GM12878 (cell line): Measurements from ENCODE around the gene NAGK. TPM values are rescaled to one million over a fixed set of nuclear protein-coding genes. Genes with fewer than 3 reads are reported as not detected.

Source experiments
- ATAC-seq: fragments of 200-7000 bp; cut with Tn5 transposase; 3 replicates; pipeline ENCODE4 v1.9.1; 2020; ENCODE audit warnings: mild to moderate bottlenecking, moderate library complexity
- BruUV-seq: library from RNA; stranded (reverse); fragments of 400-500 nt; replicated peaks from 2 replicates; lab custom pipeline; 2021; lab: Mats Ljungman, UMichigan
- CTCF ChIA-PET: fragments of 300-600 bp; sonication (Branson Sonifier 250); formaldehyde crosslinking; extraction: SDS; loops from one replicate; lab custom pipeline; 2021; ENCODE audit warnings: inconsistent platforms; lab: Yijun Ruan, JAX
- POLR2A ChIA-PET: fragments of 350-600 bp; formaldehyde crosslinking; extraction: SDS; loops from one replicate; lab custom pipeline; 2021; ENCODE audit warnings: inconsistent platforms; lab: Charles Lee
- RAD21 ChIA-PET: fragments of 300-600 bp; sonication (Branson Sonifier 250); formaldehyde crosslinking; loops from one replicate; lab custom pipeline; 2023; ENCODE audit warnings: antibody characterized with exemption; ENCODE audit not compliant: unreplicated experiment; lab: Charles Lee
- SMC1A ChIA-PET: fragments of 300-600 bp; sonication (Branson Sonifier 250); formaldehyde crosslinking; loops from one replicate; lab custom pipeline; 2023; ENCODE audit not compliant: unreplicated experiment, uncharacterized antibody; lab: Charles Lee
- DNase-seq: peaks from one replicate; pipeline ENCODE4 v3.0.0-alpha.2; 2011; ENCODE audit warnings: low read depth, low spot score
- FAIRE-seq: peaks from 3 replicates; lab custom pipeline; 2011; peaks lifted over from hg19 to GRCh38; lab: Jason Lieb, UNC
- H2AFZ ChIP-seq: 2 replicates; pipeline ENCODE4 v1.6.0; 2011; ENCODE audit warnings: low read depth, low read length, control low read depth; ENCODE audit not compliant: control insufficient read depth
- H3K27ac ChIP-seq: 2 replicates; pipeline ENCODE4 v1.5.1; 2011; ENCODE audit warnings: control low read depth; ENCODE audit not compliant: control insufficient read depth, insufficient read depth
- H3K27me3 ChIP-seq, 2 experiments: replicated peaks in 1 of 2; 2 replicates each; pipeline versions ENCODE4 v1.6.0 to v1.6.1; 2011; ENCODE audit warnings: low read length in 1 of 2; ENCODE audit not compliant: control insufficient read depth in 2 of 2, insufficient read depth in 2 of 2
- H3K36me3 ChIP-seq, 2 experiments: 2 replicates each; pipeline ENCODE4 v1.5.1; 2011; ENCODE audit warnings: low read length in 1 of 2; ENCODE audit not compliant: control insufficient read depth in 2 of 2, insufficient read depth in 2 of 2
- H3K4me1 ChIP-seq: 2 replicates; pipeline ENCODE4 v1.6.1; 2011; ENCODE audit warnings: mild to moderate bottlenecking, low read length, moderate library complexity, mixed read lengths; ENCODE audit not compliant: control insufficient read depth, insufficient read depth
- H3K4me2 ChIP-seq: 2 replicates; pipeline ENCODE4 v1.6.0; 2011; ENCODE audit warnings: control low read depth; ENCODE audit not compliant: control insufficient read depth, insufficient read depth
- H3K4me3 ChIP-seq: fragments of 200-600 bp; sonication (generic); 2 replicates; pipeline ENCODE4 v1.5.1; 2016
- H3K79me2 ChIP-seq: 2 replicates; pipeline ENCODE4 v1.6.0; 2011; ENCODE audit warnings: low read length; ENCODE audit not compliant: control insufficient read depth, insufficient read depth
- H3K9ac ChIP-seq: 2 replicates; pipeline ENCODE4 v1.8.0; 2011; ENCODE audit warnings: low read length, control low read depth, mixed read lengths; ENCODE audit not compliant: control insufficient read depth, insufficient read depth
- H3K9me3 ChIP-seq: replicated peaks from 3 replicates; pipeline ENCODE4 v1.5.1; 2011; ENCODE audit warnings: mild to moderate bottlenecking, low read length; ENCODE audit not compliant: control insufficient read depth, insufficient read depth
- H4K20me1 ChIP-seq: 2 replicates; pipeline ENCODE4 v1.6.0; 2011; ENCODE audit not compliant: control insufficient read depth, insufficient read depth
- BACH1 ChIP-seq: fragments of 450-650 bp; IDR thresholded peaks from 2 replicates; pipeline ENCODE4 v1.6.1; 2017; ENCODE audit warnings: mild to moderate bottlenecking, borderline replicate concordance
- CHD1 ChIP-seq: IDR thresholded peaks from 2 replicates; pipeline ENCODE4 v1.6.1; 2012; ENCODE audit warnings: low read depth, low read length, improper control_type of control experiment
- CHD2 ChIP-seq: IDR thresholded peaks from 2 replicates; pipeline ENCODE4 v1.6.1; 2011; ENCODE audit warnings: low read depth, low read length, improper control_type of control experiment, borderline replicate concordance
- DPF2 ChIP-seq: fragments of 450-650 bp; IDR thresholded peaks from 2 replicates; pipeline ENCODE4 v1.6.1; 2017; ENCODE audit warnings: mild to moderate bottlenecking
- EGR1 ChIP-seq, 2 experiments: IDR thresholded peaks; 1 replicate in 1 of 2; 2 replicates in 1 of 2; pipeline ENCODE4 v1.6.1; 2011 to 2012; ENCODE audit warnings: low read depth in 2 of 2, low read length in 2 of 2, borderline replicate concordance in 1 of 2, mild to moderate bottlenecking in 1 of 2, moderate library complexity in 1 of 2
- GATAD2B ChIP-seq: fragments of 450-650 bp; conservative IDR thresholded peaks from 2 replicates; pipeline ENCODE4 v1.6.1; 2017; ENCODE audit warnings: low read depth, mild to moderate bottlenecking, moderate library complexity
- HCFC1 ChIP-seq: fragments of 150-350 bp; IDR thresholded peaks from 2 replicates; pipeline ENCODE4 v1.6.1; 2014; ENCODE audit warnings: low read length
- IRF4 ChIP-seq: IDR thresholded peaks from 2 replicates; pipeline ENCODE4 v1.6.1; 2011; ENCODE audit warnings: low read depth, low read length
- KDM1A ChIP-seq: fragments of 200-600 bp; sonication (generic); IDR thresholded peaks from 2 replicates; pipeline ENCODE4 v1.6.1; 2016; ENCODE audit warnings: borderline replicate concordance
- MEF2A ChIP-seq: IDR thresholded peaks from 2 replicates; pipeline ENCODE4 v1.6.1; 2011; ENCODE audit warnings: low read depth, mild to moderate bottlenecking, low read length, moderate library complexity; ENCODE audit not compliant: insufficient read depth
- MTA3 ChIP-seq: IDR thresholded peaks from 2 replicates; pipeline ENCODE4 v1.6.1; 2012; ENCODE audit warnings: low read length, inconsistent platforms, borderline replicate concordance
- MYB ChIP-seq: fragments of 150-350 bp; IDR thresholded peaks from 2 replicates; pipeline ENCODE4 v1.6.1; 2014; ENCODE audit warnings: mild to moderate bottlenecking, low read depth, low read length, borderline replicate concordance
- PAX5 ChIP-seq: IDR thresholded peaks from 2 replicates; pipeline ENCODE4 v1.6.1; 2011; ENCODE audit warnings: low read depth, low read length, borderline replicate concordance
- RAD51 ChIP-seq: fragments of 450-650 bp; IDR thresholded peaks from 2 replicates; pipeline ENCODE4 v1.6.1; 2016; ENCODE audit warnings: moderate library complexity, mild to moderate bottlenecking, inconsistent platforms
- SPI1 ChIP-seq: IDR thresholded peaks from 2 replicates; pipeline ENCODE4 v1.6.1; 2011; ENCODE audit warnings: low read depth, mild to moderate bottlenecking, low read length, moderate library complexity, borderline replicate concordance; ENCODE audit not compliant: insufficient read depth
- SREBF1 ChIP-seq: IDR thresholded peaks from 2 replicates; pipeline ENCODE4 v1.6.1; 2012; ENCODE audit warnings: mild to moderate bottlenecking, low read length
- YY1 ChIP-seq: IDR thresholded peaks from 2 replicates; pipeline ENCODE4 v1.6.1; 2011; ENCODE audit warnings: low read depth, mild to moderate bottlenecking, low read length
- ZBED1 ChIP-seq: IDR thresholded peaks from 2 replicates; pipeline ENCODE4 v1.6.1; 2016; ENCODE audit warnings: borderline replicate concordance
- ZNF622 ChIP-seq: fragments of 450-650 bp; IDR thresholded peaks from 2 replicates; pipeline ENCODE4 v1.6.1; 2017; ENCODE audit warnings: mild to moderate bottlenecking, inconsistent platforms
- ZSCAN29 ChIP-seq: fragments of 450-650 bp; IDR thresholded peaks from 2 replicates; pipeline ENCODE4 v1.6.1; 2017; ENCODE audit warnings: mild to moderate bottlenecking, moderate library complexity
- ZZZ3 ChIP-seq: IDR thresholded peaks from 2 replicates; pipeline ENCODE4 v1.6.1; 2011; ENCODE audit warnings: low read depth; ENCODE audit not compliant: control insufficient read depth, insufficient read length
- WGBS: methylation state at CpG from one replicate; pipeline ENCODE4 v1.1.6; 2016; ENCODE audit warnings: low lambda C conversion rate; ENCODE audit not compliant: insufficient replicate concordance, insufficient coverage; ENCODE audit errors: missing lambda C conversion rate; 5-methylcytosine and 5-hydroxymethylcytosine counted together
- in situ Hi-C: fragments of 300-500 bp; cut with MboI; formaldehyde crosslinking; loops from 9 replicates; pipeline ENCODE4 v1.14.3; 2018; ENCODE audit warnings: mixed read lengths
- intact Hi-C: fragments of 100-400 bp; cut with micrococcal nuclease; formaldehyde crosslinking; loops from one replicate; pipeline ENCODE4 v1.14.2; 2022; ENCODE audit not compliant: unreplicated experiment
- polyA plus RNA-seq, 11 experiments: library from polyadenylated mRNA; depleted of rRNA in 4 of 11; unstranded in 6 of 11; stranded (reverse) in 5 of 11; fragments of >200 nt; fragmentation: Nextera tagmentation in 4 of 11; fragmentation: Illumina TruSeq in 1 of 11; extraction: Ambion mirVana in 4 of 11; extraction: Trizol in 1 of 11; gene quantifications; 1 replicate in 1 of 11; 2 replicates in 10 of 11; pipeline versions ENCODE4 v1.2.1 to v1.2.3, GENCODE V29; 2011 to 2016; ENCODE audit warnings: inconsistent platforms in 2 of 11, missing spikeins in 2 of 11, low read depth in 1 of 11
- total RNA-seq, 4 experiments: library from RNA; depleted of rRNA in 3 of 4; stranded (reverse); fragments of >200 nt in 3 of 4; fragmentation: Illumina TruSeq in 1 of 4; extraction: Trizol in 1 of 4; gene quantifications; 2 replicates each; pipeline versions ENCODE4 v1.2.1 to v1.2.3, GENCODE V29; 2013 to 2021
- TF ChIP-seq, protein P1 (sequence below): IDR thresholded peaks from 2 replicates; pipeline ENCODE4 v1.6.1; 2011; ENCODE audit warnings: mild to moderate bottlenecking, low read depth, low read length, moderate library complexity; ENCODE audit not compliant: insufficient replicate concordance
- TF ChIP-seq, protein P2 (sequence below): IDR thresholded peaks from 2 replicates; pipeline ENCODE4 v1.6.1; 2012; ENCODE audit warnings: low read depth, low read length, improper control_type of control experiment

The NAGK gene
- total and polyA plus RNA-seq, 10 of the 15 experiments (the other 5 are each of a cell fraction or from before 2014, with no cell fraction given): 67.7 to 137 (median 115) TPM

DNA sequence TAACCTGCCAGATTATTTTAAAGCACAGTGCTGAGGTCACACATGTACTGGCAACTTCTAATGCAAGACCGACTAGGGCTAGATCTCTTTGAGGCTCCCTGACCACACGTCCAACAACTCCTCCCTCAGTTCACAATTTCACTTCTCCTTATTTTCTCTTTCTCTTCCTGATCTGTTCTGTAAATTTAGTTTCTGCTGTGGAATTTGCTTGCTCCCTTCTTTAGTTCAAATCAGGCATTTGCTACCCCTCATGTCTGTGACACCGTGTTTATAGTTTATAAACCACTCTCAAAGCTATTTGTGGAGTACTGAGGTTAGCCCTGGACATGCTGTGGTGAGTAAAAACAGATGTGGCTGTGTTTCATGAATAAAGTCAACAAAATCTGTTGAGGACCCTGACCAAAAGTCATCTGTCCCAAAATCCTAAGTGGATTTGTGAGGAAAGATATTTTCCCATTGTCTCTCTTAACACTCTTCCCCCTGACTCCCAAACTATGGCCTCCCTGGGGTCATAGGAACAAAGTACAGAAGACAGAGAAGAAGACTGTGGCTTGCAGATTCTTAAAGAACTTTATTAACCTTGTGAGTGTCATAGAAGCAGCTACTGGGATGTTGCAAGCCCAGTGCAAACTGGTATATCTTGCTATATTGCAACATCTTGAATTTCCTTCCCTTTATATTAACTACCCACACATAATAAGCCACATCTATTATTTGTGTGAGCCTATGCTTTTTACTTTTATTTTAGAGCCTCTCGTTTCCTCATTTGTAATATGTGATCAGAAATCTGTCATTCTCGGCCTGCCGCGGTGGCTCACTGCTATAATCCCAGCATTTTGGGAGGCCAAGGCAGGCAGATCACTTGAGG lies 3.5 kb upstream of the NAGK start:
- Histone ChIP-seq H2AFZ (peak overlapping the region; percentile 25; the same call in 1 of the 2 replicates), H3K4me3 (peak overlapping the region; percentile 48), H3K4me1 (peaks cover 44% of the 10 kb centered on the region), H3K4me2 (peak overlapping the region; percentile 96), H3K9me3 (no peaks in the 10 kb centered on the region), H3K27ac (peak overlapping the region; percentile 90), H3K9ac (peak overlapping the region; percentile 79), H4K20me1 (no peaks in the 10 kb centered on the region), H3K79me2 (peaks cover 33% of the 10 kb centered on the region), H3K36me3 (no peaks in the 10 kb centered on the region), H3K27me3 (no peaks in the 10 kb centered on the region)
- RAD21 ChIA-PET: interaction anchor here (2.4 kb wide), 1 partner anchor 66 kb away, joined by 7 read pairs; the partner anchor contains the start of genes MCEE and MPHOSPH10
- intact Hi-C loops: loop anchor here (2.0 to 10.0 kb wide), 4 partner anchors 66 to 960 kb away; partner anchors contain the start of genes MCEE and MPHOSPH10
- in situ Hi-C loops: loop anchor here (10.0 kb wide), 1 partner anchor 770 kb away; the partner anchor contains the start of gene SNRPG
- DNase-seq: peak; percentile 80
- peak; percentile 55 for ATAC-seq
- CTCF ChIA-PET: interaction anchor here (0.6 to 4.2 kb wide), 4 partner anchors 15 to 268 kb away, joined by 3 to 27 read pairs (median 4); partner anchors contain the start of gene ZNF638
- SMC1A ChIA-PET: interaction anchor here (0.9 to 2.1 kb wide), 6 partner anchors 7 to 66 kb away, joined by 3 to 7 read pairs (median 4); partner anchors contain the start of gene MPHOSPH10
- WGBS: 19% methylated on average over 7 of the region's 7 CpGs
- no TSS peak for BruUV-seq
- POLR2A ChIA-PET: interaction anchor here (8.3 kb wide), 1 partner anchor 65 kb away, joined by 62 read pairs; the partner anchor contains the start of genes MCEE and MPHOSPH10
- peak; percentile 41 for FAIRE-seq
- TF ChIP-seq ZZZ3: no peak
- no peak for TF ChIP-seq EGR1 (IDR thresholded peaks at IDR 0.05; ENCODE audit: borderline replicate concordance in 1 of 2, low read depth in 2 of 2, low read length in 2 of 2)
- no peak for TF ChIP-seq ZNF622
- TF ChIP-seq DPF2: peak; percentile 64; the same call in 1 of the 2 replicates
- TF ChIP-seq ZSCAN29: no peak
- no peak for TF ChIP-seq RAD51
- no peak for TF ChIP-seq KDM1A
- TF ChIP-seq HCFC1: no peak
- TF ChIP-seq, protein P1, sequence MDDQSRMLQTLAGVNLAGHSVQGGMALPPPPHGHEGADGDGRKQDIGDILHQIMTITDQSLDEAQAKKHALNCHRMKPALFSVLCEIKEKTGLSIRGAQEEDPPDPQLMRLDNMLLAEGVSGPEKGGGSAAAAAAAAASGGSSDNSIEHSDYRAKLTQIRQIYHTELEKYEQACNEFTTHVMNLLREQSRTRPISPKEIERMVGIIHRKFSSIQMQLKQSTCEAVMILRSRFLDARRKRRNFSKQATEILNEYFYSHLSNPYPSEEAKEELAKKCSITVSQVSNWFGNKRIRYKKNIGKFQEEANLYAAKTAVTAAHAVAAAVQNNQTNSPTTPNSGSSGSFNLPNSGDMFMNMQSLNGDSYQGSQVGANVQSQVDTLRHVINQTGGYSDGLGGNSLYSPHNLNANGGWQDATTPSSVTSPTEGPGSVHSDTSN: peak; percentile 4
- peak; percentile 6; the same call in 1 of the 2 replicates for TF ChIP-seq IRF4
- no peak for TF ChIP-seq MTA3
- TF ChIP-seq SREBF1: no peak
- peak; percentile 46; the same call in 1 of the 2 replicates for TF ChIP-seq CHD2
- peak; percentile 91 for TF ChIP-seq PAX5
- 0 out of 2 replicates have a peak, but pooled peaks have one; percentile 23 for TF ChIP-seq ZBED1
- 0 out of 2 replicates have a peak, but pooled peaks have one; percentile 30 for TF ChIP-seq CHD1
- TF ChIP-seq MYB: peak; percentile 20; the same call in 1 of the 2 replicates
- TF ChIP-seq, protein P2, sequence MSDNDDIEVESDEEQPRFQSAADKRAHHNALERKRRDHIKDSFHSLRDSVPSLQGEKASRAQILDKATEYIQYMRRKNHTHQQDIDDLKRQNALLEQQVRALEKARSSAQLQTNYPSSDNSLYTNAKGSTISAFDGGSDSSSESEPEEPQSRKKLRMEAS: 0 out of 2 replicates have a peak, but pooled peaks have one; percentile 15
- TF ChIP-seq BACH1: peak; percentile 14; the same call in 1 of the 2 replicates
- TF ChIP-seq GATAD2B: no peak; the same call in 1 of the 2 replicates
- TF ChIP-seq SPI1: peak; percentile 93
- TF ChIP-seq YY1: 0 out of 2 replicates have a peak, but pooled peaks have one; percentile 14
- TF ChIP-seq MEF2A: peak; percentile 98
